UCSD-AML1 (cell line): ENCODE measurements around the gene NRXN3.

ENCODE experiments used
- DNase-seq: peaks from one replicate; lab custom pipeline; 2025; ENCODE audit not compliant: unreplicated experiment; lab: John Stamatoyannopoulos, UW

Gene NRXN3

GRCh38 chr14:78873581-78873980 lies 703.4 kb downstream of the NRXN3 start:
- no peak for DNase-seq

GRCh38 chr14:78875049-78875448 lies 704.9 kb downstream of the NRXN3 start:
- DNase-seq, result no peak

GRCh38 chr14:78885884-78886283 lies 715.7 kb downstream of the NRXN3 start:
- no peak for DNase-seq

- no peak for DNase-seq
Measured at GRCh38 chr14:78897443-78897842, 727.3 kb downstream of the NRXN3 start.

GRCh38 chr14:78902010-78902623 lies 731.9 kb downstream of the NRXN3 start:
- DNase-seq, result no peak

- no peak for DNase-seq
Measured at GRCh38 chr14:78904094-78904493, 733.9 kb downstream of the NRXN3 start.

GRCh38 chr14:78917462-78917861 lies 747.3 kb downstream of the NRXN3 start:
- no peak for DNase-seq

GRCh38 chr14:78921856-78922255 lies 751.7 kb downstream of the NRXN3 start:
- DNase-seq, result no peak

- no peak for DNase-seq
Measured at GRCh38 chr14:78927261-78927660, 757.1 kb downstream of the NRXN3 start.

- DNase-seq, result no peak
Measured at GRCh38 chr14:78933166-78933565, 763.0 kb downstream of the NRXN3 start.

GRCh38 chr14:78933948-78934524 lies 763.9 kb downstream of the NRXN3 start:
- DNase-seq, result no peak

GRCh38 chr14:78946949-78947348 lies 776.8 kb downstream of the NRXN3 start:
- DNase-seq, result no peak

- no peak for DNase-seq
Measured at GRCh38 chr14:78947681-78948080, 777.5 kb downstream of the NRXN3 start.

GRCh38 chr14:78950649-78951048 lies 780.5 kb downstream of the NRXN3 start:
- DNase-seq, result no peak

- DNase-seq, result no peak
Measured at GRCh38 chr14:78951602-78952001, 781.4 kb downstream of the NRXN3 start.

GRCh38 chr14:78959674-78960264 lies 789.6 kb downstream of the NRXN3 start:
- peak; percentile 27 for DNase-seq

- no peak for DNase-seq
Measured at GRCh38 chr14:78967111-78967809, 797.1 kb downstream of the NRXN3 start.

- DNase-seq, result no peak
Measured at GRCh38 chr14:78968265-78968664, 798.1 kb downstream of the NRXN3 start.

- no peak for DNase-seq
Measured at GRCh38 chr14:78970677-78971076, 800.5 kb downstream of the NRXN3 start.

- DNase-seq, result no peak
Measured at GRCh38 chr14:78972440-78972839, 802.3 kb downstream of the NRXN3 start.

GRCh38 chr14:78974691-78975090 lies 804.5 kb downstream of the NRXN3 start:
- no peak for DNase-seq

- no peak for DNase-seq
Measured at GRCh38 chr14:78975734-78976133, 805.6 kb downstream of the NRXN3 start.
